HG03460 (cell line): ENCODE data around the gene HAT1.
"Not testable (repeated sequence)": the region's sequence is repeated elsewhere in the genome, so short reads cannot be mapped to it uniquely, and the experiment has no call there.

Experiments
- ATAC-seq: cut with Tn5 transposase; IDR thresholded peaks from one replicate; pipeline ENCODE4 v1.9.1; 2021; ENCODE audit not compliant: unreplicated experiment

The HAT1 gene

GRCh38 chr2:171972329-171972982 lies 50.2 kb downstream of the HAT1 start:
- ATAC-seq = no peak

DNA sequence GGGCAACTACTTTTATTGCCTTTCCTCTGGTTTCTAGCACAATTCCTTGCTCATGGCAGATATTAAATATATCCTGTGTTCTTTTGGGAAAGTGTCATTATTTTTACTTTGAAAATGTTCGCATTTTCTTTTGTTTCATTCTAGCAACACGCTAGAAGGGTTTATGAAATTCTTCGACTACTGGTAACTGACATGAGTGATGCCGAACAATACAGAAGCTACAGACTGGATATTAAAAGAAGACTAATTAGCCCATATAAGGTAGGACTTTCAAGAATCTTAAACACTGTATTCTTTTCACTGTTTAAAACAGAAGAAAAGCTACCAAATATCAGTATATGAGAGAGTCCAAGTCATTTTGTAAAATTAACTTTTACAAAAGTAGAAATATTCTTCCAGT lies 56.8 kb downstream of the HAT1 start:
- ATAC-seq = no peak

DNA sequence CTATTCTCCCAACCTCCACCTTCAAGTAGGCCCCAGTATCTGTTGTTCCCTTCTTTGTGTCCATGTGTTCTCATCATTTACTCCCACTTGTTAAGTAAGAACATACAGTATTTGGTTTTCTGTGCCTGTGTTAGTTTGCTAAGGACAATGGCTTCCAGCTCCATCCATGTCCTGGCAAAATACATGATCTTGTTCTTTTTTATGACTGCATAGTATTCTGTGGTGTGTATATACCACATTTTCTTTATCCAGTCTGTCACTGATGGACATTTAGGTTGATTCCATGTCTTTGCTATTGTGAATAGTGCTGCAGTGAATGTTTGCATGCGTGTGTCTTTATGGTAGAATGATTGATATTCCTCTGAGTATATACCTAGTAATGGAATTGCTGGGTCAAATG lies 61.7 kb downstream of the HAT1 start:
- not testable (repeated sequence) for ATAC-seq

DNA sequence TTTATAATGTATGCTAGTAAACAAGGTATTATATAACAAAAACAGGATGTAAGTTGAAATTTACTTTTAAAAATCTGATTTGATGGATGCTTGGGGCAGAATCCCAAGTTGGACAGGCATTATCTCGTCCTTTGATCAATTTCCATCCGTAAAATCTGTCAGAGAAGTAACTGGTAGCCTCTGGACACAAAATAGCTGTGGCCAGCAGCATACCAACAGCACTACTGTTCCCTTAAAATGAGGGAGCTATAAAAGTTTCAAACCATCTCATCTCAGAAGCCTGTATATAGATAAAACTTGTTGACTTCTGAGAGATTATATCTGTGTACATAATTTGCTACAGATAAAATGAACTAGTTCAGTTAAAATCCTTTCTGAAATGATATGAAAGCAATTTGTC lies 62.8 kb downstream of the HAT1 start:
- ATAC-seq = no peak

DNA sequence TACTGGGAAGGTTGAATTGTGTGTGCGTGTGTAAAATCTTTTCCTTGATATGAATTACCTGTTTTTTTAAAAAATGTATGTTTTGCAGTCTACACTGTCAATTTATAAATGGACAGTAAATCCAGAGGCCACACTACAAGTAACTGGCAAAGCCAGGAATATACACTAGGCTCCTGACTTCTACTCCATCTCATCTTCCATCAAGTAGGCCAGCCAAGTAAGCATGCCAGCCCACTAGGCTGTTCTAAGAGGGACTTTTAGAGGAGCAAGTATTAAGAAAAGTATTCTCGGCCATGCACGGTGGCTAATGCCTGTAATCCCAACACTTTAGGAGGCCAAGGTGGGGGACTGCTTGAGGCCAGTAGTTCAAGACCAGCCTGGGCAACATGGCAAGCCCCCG lies 64.5 kb downstream of the HAT1 start:
- no peak for ATAC-seq

GRCh38 chr2:171991027-171991426 lies 68.8 kb downstream of the HAT1 start:
- no peak for ATAC-seq

DNA sequence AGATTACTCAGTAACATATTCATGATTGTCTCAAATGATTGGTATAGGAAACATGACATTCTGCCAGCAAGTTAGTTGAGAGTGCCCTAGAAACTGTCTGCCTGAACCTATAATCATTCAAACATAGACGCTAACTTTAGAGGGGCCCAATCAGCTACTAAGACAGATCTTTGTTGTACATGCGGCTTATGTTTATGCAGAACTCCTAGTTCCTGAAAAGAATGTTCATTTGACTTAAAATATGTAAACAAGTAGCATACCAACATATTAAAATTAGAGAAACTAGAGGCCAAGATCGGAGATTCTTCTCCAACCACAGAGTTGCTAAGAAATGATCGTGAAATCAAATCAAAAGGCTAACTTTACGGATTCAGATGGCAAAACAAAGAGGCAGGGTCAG lies 73.3 kb downstream of the HAT1 start:
- no peak for ATAC-seq

GRCh38 chr2:171996021-171996420 lies 73.8 kb downstream of the HAT1 start:
- ATAC-seq = no peak

- not testable (repeated sequence) for ATAC-seq
These were observed 74.8 kb downstream of the HAT1 start for GRCh38 chr2:171997031-171997430.

DNA sequence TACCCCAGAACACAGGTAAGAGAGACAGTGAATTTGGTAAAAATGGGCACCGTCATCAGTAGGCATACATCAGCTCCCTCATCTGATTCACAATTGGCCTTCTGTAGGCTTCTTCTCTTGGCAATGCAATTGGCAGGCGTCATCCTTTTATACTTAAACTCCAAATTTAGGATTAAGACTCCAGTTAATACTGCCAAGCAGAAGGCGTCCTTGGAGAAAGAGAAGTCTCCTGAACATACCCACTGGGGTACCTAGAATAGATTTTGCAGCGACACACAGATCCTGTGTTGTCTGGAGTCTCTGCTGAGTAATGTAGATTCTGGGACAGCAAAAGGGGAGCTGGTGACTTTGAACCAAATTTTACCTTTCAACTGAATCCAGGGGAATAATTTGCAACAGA lies 76.9 kb downstream of the HAT1 start:
- ATAC-seq = no peak

- ATAC-seq = peak; percentile 95
These were observed 77.6 kb downstream of the HAT1 start, which contains the start of gene METAP1D for GRCh38 chr2:171999604-172000469. TSS of gene METAP1D (plus strand) at chr2:171999953. CDS start at chr2:171999970, 17 bp downstream.

DNA sequence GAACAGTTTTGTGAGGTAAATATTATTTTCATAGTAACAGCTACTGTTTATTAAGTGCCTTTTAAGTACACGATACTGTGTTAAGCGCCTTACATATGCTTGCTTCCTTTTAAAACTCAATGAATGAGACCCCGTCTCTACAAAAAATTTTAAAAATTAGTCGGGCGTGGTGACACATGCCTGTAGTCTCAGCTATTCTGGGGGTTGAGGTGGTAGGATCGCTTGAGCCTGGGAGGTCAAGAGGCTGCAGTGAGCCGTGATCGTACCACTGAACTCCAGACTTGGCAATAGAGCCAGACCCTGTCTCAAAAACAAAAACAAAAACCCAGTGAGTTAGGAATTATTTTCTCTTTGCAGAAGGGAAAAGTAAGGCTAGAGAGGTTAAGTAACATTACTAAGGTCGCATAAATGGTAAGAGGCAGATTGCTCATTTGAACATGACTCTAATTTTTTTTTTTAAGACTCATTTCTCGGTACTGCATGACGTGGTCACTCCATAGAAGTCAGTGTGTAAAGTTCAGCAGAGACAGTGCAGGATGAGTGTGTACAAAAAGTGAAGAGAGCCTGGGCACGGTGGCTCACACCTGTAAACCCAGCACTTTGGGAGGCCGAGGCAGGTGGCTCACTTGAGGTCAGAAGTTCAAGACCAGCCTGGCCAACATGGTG lies 78.6 kb downstream of the HAT1 start:
- no peak for ATAC-seq

GRCh38 chr2:172007372-172007771 lies 85.1 kb downstream of the HAT1 start:
- no peak for ATAC-seq

GRCh38 chr2:172009823-172010222 lies 87.6 kb downstream of the HAT1 start:
- no peak for ATAC-seq

DNA sequence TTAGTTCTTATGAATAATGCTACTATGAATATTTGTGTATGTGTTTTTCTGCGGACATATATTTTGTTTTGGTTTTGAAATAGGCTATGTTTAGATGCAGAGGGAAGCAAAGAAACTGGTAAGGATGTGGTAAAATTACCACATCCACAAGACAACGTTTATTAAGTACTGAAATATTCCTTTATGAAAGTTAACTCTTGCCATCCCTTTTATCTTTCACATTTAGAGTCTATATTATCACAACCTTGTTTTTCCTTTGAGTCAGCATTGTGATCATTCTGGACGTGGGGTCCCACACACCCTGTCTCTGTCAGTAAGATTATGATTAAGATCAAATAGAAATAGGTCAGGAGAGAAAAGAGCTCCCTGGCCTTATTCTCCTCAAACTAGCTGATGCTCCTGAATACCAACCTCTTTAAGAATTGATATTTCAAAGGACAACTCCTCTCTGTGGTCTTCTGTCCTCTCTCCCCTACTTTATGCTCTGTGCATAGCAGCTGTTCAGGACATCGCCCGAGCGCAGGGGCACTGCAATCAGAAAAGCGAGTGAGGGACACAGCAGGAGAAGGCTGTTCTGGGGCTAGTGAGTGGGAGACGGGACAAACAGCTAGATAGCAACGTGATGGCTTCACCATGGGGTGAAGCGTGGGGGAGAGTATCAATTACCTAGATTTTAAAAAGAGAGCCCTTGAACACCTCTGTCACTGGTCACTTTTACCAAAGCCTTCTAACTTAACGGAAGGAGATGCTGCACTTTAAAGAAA lies 89.7 kb downstream of the HAT1 start:
- no peak for ATAC-seq

DNA sequence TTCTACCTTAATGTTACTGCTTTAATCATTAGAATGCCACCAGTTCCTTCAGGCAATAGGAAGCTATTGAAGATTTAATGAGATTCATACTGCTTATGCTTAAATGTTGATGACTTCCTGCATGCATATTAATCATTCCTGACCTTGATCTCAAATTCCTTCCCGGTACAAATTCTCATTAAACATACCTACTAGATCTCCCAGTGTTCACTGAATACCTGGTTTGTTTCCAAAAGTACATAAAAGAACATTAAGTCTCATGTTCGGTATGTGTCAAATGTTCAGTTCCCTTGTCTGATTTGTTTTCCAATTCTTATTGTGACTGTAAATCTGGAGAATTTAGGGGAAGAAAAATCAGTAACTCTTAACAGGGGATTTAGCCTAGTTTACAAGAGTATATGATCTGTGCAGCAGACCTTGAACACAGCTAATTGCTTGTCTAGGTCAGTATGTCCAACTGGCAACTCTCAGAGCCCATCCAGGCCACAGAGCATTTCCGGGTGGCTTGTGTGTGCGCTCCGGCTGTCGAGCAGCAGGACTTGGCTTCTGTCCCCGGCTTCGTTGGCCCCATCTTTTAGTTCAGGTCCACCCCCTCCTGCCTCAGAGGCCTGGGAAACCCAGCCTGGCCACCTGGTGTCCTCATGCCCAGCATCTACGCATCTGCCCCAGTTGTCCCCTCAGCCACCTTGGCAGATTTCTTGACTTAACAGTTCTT lies 90.6 kb downstream of the HAT1 start:
- ATAC-seq = no peak

DNA sequence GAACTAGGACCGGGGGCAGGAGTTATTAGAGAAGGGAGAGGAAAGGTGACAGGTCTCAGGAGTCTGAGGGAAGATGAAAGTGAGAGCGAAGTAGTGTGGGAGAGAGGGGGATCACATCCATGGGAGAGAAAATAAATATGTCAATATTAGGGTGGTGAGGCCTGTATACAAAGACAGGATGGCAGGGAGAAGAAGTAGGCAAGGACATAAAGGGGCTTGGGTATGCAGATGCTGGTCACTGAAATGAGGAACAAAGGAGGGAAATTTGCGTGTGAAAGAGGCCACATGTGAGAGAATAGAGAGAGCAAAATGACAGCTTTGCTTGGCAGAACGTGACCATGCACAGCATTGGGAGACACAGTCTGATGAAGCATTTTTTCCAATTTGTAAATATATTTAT lies 91.1 kb downstream of the HAT1 start:
- ATAC-seq = no peak

GRCh38 chr2:172021074-172021931 lies 99.0 kb downstream of the HAT1 start:
- no peak for ATAC-seq

- ATAC-seq = no peak
These were observed 99.7 kb downstream of the HAT1 start for GRCh38 chr2:172021955-172022354.

GRCh38 chr2:172031536-172031935 lies 109.3 kb downstream of the HAT1 start:
- no peak for ATAC-seq
